ENCODE results near the gene NYNRIN.

NYNRIN gene

DNA sequence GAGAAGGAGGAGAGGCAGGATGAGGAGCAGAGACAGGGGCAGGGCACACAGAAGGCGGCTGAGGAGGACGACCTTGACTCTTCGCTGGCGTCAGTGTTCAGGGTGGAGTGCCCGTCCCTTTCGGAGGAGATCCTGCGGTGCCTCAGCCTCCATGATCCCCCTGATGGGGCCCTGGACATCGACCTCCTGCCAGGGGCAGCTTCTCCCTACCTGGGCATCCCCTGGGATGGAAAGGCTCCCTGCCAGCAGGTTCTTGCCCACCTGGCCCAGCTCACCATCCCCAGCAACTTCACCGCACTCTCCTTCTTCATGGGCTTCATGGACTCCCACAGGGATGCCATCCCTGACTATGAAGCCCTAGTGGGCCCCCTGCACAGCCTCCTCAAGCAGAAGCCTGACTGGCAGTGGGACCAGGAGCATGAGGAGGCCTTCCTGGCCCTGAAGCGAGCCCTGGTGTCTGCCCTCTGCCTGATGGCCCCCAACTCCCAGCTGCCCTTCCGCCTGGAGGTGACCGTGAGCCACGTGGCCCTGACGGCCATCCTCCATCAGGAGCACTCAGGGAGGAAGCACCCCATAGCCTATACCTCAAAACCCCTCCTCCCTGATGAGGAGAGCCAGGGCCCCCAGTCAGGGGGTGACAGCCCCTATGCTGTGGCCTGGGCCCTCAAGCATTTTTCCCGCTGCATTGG lies 16.1 kb downstream of the NYNRIN start:
- DNase-seq (ENCODE audit: low read depth, low spot score), result no peak

- no peak for DNase-seq (ENCODE audit: low read depth, low spot score)
These were observed 16.8 kb downstream of the NYNRIN start for GRCh38 chr14:24415421-24416253.

- DNase-seq (ENCODE audit: low read depth, low spot score), result no peak
These were observed 17.6 kb downstream of the NYNRIN start for GRCh38 chr14:24416254-24416931.

DNA sequence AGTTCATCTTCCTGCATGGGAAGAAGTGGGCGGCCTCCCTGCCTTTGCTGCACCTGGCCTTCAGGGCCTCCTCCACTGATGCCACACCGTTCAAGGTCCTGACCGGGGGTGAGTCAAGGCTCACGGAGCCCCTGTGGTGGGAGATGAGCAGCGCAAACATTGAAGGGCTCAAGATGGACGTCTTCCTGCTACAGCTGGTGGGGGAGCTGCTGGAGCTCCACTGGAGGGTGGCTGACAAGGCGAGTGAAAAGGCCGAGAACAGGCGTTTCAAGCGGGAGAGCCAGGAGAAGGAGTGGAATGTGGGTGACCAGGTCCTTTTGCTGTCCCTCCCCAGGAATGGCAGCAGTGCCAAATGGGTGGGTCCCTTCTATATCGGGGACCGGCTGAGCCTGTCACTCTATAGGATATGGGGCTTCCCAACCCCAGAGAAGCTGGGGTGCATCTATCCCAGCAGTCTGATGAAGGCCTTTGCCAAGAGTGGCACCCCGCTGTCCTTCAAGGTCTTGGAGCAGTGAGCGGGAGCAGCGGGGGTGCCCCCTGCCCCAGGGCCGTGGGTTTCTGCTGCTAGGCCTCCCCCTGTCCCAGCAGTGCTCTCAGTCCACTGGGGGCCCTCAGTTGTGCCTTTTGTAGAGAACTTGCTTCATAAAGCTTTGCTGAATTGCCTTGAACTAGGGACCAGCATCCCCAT lies 18.3 kb downstream of the NYNRIN start:
- DNase-seq (ENCODE audit: low read depth, low spot score), result no peak

DNA sequence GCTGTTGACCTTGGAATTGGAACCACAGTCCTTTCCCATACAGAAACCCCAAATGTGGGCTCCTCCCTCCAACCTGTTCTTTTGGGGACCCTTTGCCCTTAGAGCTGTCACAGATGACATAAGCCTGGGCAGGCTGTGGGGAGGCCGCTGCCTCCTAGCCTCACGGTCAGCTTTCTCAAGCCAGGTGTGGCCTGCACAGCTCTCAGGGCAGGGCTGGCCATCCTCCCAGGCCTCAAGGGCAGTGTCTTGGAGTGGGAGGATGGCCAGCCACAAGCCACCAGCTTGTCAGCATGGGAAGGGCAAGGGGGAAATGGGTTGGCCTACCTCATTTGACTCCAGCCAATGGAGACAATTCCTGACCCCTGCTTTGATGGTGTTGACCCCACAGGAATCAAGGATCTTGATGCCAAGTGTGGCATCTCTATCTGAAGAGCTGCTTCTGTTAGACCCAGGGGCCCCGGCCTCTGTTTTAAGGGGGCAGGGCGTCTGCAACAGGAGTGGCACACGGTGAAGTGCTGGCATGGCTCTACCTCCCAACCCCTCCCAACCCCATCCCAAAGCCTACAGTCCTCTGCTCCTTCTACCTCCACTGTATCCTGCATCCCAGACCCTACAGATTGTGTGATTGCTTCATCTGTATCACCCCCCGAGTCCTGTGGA lies 19.2 kb downstream of the NYNRIN start:
- DNase-seq (ENCODE audit: low read depth, low spot score), result no peak

- no peak for DNase-seq (ENCODE audit: low read depth, low spot score)
These were observed 19.7 kb downstream of the NYNRIN start for GRCh38 chr14:24418492-24418873.

DNA sequence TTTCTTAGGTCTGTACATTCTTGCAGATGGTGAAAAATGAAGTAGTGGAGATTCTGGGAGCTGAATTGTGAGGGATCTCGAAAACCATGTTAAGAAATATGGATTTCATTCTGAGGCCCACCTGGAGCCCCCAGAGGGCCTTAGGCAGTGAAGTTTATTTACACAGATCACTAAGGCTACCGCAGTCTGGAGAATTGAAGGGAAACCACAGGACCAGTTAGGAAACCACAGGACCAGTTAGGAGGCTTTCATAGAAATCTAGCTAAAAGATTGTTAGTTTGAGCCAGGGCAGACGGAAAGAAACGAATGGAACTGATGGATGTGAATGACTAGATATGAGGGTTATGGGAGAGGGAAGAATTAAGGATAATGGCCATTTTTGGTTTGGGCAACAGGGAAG lies 23.5 kb downstream of the NYNRIN start:
- no peak for DNase-seq (ENCODE audit: low read depth, low spot score)

DNA sequence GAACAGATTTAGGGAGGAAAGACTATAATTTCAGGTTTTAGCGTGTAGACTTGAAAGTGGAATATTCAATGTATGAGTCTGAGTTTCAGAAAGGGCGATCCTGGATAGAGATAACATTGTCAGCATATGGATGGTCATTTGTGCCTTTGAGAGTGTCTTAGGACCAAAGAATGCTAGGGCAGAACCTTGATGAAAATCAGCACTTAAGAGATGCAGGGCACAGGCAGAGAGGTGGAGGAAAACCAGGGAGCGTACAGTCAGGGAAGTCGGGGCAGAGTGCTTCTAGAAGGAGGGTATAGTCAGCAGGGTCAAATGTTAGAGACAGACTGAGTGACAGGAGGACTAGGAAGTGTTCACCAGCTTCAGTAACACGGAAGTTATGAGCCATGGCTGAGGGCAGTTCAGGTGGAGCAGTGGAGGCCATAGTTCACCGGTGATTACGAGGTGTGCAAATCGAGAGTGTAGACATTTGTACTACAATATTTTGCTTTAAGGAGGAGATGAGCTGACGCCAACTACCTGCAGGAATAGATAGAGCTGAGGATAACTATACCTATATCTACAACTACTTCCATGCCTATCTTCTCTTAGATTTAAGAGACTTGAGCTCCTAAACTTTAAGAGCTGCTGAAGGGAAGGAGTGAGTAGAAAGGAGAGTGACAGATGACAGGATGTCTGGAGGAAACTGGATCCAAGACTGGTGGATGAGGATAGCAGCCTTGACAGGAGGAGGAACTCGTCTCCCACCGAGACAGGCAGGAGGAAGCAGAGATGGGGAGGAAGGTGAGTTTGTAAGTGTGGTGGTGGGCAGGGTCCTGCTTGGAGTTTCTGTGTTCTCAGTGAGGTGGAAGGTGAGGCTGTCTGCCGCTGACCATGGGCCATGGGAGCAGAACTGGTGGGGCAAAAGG lies 24.1 kb downstream of the NYNRIN start:
- DNase-seq (ENCODE audit: low read depth, low spot score), result no peak

DNA sequence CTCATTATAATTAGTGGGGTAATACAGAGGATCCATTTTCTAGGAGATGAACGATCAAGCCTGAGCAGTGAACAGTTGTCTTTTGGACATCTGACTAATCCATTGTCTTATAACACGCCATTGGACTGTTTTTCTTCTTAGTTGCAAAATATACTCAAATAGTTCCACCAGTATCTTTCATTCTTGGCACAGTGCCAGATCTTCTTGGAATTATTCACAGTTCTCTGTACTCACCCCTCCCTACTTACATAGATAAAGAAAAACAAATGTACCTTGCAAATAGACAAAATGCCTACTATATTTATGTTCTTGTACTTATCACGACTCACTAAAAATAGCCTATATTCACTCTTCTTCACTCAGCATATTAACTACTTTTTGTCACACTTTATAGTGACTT lies 26.9 kb downstream of the NYNRIN start:
- DNase-seq (ENCODE audit: low read depth, low spot score), result no peak

DNA sequence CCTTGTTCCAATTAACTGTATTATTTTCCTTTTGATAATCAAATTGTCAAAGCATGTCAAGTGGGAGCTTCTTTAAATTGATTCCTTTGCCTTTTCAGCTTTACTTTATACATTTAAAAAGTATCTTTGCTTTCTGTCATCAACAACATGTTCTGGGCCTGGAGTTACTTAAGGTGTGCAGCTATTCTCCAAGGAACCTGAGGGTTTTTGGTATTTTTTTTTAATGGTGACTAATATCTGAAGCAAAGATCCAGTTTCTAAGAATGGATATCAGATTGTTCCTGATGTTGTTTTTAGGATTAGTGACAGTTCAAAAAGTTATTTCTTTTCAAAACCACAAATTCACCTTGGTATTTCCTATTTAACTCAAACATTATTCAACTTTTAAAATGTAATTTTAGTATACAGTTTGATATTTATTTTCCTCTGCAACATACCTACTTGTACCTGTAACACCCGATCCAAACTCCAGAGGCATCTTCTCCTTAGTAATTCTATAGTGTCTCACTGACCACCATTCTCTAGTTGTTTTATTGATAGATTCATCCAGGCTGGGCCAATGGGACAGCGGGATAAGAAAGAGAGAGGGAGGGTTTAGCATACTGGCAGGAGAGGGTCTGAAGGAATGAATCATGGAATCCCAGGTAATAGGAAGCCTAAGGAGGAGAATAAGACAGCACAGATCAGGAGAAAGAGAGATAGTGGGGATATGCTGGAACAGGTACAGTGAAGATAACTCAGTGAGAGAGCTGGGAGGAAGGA lies 27.5 kb downstream of the NYNRIN start:
- DNase-seq (ENCODE audit: low read depth, low spot score), result no peak

- no peak for DNase-seq (ENCODE audit: low read depth, low spot score)
These were observed 28.2 kb downstream of the NYNRIN start for GRCh38 chr14:24426912-24427536.

DNA sequence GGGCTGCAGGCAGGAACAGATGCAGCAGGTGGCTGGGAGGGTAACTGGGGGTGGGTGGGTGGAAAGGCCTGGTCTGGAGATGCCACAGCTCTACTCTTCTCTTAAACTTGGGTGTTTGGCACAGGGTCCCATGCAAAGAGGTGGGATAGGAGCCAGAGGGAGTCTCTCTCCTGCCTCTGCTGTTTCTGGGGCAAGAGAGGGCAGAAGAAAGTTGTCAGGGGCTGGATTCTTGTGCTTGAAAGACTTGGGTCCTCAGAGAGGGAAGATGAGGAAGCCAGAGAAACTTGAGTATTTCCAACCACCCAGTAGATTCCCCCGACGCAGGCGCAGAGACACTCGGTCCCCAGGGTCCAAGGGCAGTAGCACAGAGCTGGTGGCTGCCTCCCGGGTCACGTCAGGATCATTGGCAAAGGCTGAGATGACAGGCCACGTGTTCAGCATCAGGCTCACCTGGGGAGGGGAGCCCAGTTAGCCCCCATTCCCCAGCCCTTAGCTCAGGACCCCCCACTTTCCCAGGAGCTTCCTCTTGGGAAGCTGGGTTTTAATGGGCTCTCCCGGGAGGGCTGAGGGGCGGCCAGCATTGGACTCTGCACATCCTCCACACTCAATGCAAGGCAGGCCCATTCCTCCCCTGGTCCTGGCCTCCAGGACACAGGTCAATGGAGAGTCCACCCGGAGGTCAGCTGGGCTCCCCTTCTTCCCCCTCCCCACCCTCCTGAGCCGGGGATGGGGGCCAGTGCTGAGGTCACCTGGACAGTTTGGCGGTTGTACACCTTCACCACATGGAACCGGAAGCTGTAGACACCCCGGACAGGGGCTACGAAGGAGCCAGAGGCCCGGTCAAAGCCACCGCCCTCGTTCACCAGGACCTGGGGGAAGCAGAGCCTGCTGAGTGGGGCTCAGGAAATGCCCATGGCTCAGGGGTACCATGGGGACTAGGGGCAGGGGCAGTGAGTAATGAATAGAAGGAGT lies 29.0 kb downstream of the NYNRIN start:
- DNase-seq (ENCODE audit: low read depth, low spot score), result no peak

- DNase-seq (ENCODE audit: low read depth, low spot score), result no peak
These were observed 30.0 kb downstream of the NYNRIN start for GRCh38 chr14:24428628-24429394.

- no peak for DNase-seq (ENCODE audit: low read depth, low spot score)
These were observed 30.8 kb downstream of the NYNRIN start, which contains the start of the genes CBLN3 and KHNYN for GRCh38 chr14:24429395-24430142. TSS of gene CBLN3 (minus strand) at chr14:24429668. CDS start at chr14:24429054, 614 bp downstream. TSS of gene KHNYN (plus strand) at chr14:24429954. CDS start at chr14:24430731, 777 bp downstream.

DNA sequence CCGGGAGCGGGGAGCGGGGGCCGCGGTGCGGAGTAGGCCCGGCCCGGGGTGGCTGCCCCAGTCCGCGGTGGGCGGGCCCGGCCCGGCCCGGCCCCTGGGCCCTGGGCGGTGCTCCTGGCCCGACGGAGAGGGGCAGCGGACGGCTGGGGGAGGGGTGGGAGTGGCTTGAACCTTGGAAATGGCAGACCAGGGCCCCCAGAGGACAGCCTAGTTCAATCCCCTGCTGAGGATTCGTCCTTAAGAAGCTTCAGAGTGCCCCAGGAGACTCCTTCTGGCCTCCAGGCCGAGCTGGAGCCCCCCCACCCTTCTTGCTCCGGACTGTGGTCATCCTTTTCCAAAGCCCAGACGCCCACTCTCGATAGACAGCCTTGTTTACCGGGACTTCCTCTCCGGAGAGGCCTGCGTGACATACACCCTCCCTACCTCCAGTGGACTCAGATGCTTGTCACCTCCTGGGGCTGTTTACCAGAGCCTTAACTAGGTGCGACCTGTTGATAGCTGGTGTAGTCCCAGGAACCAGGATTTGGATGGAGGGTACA lies 31.4 kb downstream of the NYNRIN start:
- DNase-seq (ENCODE audit: low read depth, low spot score), result no peak
